Panc1 (cell line): ENCODE data around the gene SPZ1. TPM values are rescaled to one million over a fixed set of nuclear protein-coding genes. Genes with fewer than 3 reads are reported as not detected.

Experiments used
- ATAC-seq: fragments of 200-7000 bp; cut with Tn5 transposase; 2 replicates; pipeline ENCODE4 v1.9.1; 2020; ENCODE audit warnings: mild to moderate bottlenecking, moderate library complexity
- BruUV-seq: library from RNA; stranded (reverse); fragments of 400-500 nt; replicated peaks from 2 replicates; lab custom pipeline; 2021; lab: Mats Ljungman, UMichigan
- CTCF ChIA-PET: fragments of 300-600 bp; sonication (Branson Sonifier 250); formaldehyde crosslinking; loops from one replicate; lab custom pipeline; 2022; ENCODE audit warnings: antibody characterized with exemption; lab: Charles Lee
- POLR2A ChIA-PET: fragments of 300-600 bp; sonication (Branson Sonifier 250); formaldehyde crosslinking; loops from one replicate; lab custom pipeline; 2022; ENCODE audit warnings: antibody characterized with exemption; lab: Charles Lee
- DNase-seq: peaks from one replicate; pipeline ENCODE4 v3.0.0-alpha.2; 2010; ENCODE audit warnings: low read depth, low spot score
- H3K27ac ChIP-seq: 2 replicates; pipeline ENCODE4 v1.5.1; 2011; ENCODE audit warnings: mild to moderate bottlenecking, low read length, inconsistent platforms
- H3K27me3 ChIP-seq: fragments of 200-500 bp; sonication (Bioruptor generic); 2 replicates; pipeline ENCODE4 v1.6.0; 2014; ENCODE audit warnings: low read length, inconsistent platforms; ENCODE audit not compliant: control insufficient read depth, insufficient read depth
- H3K36me3 ChIP-seq: fragments of 200-500 bp; sonication (Bioruptor generic); 2 replicates; pipeline ENCODE4 v1.5.1; 2014; ENCODE audit warnings: inconsistent platforms, mild to moderate bottlenecking, low read length, moderate library complexity; ENCODE audit not compliant: control insufficient read depth, insufficient read depth
- H3K4me1 ChIP-seq: 2 replicates; pipeline ENCODE4 v1.5.1; 2011; ENCODE audit warnings: inconsistent platforms, mild to moderate bottlenecking, low read length, moderate library complexity; ENCODE audit not compliant: control insufficient read depth, insufficient read depth
- H3K4me3 ChIP-seq, 2 experiments: 2 replicates each; pipeline ENCODE4 v1.5.1; 2011 to 2012; ENCODE audit warnings: low read depth in 2 of 2, low read length in 2 of 2, mild to moderate bottlenecking in 2 of 2, inconsistent platforms in 1 of 2, moderate library complexity in 1 of 2
- H3K9me3 ChIP-seq: fragments of 200-500 bp; sonication (Bioruptor generic); 2 replicates; pipeline ENCODE4 v1.5.1; 2014; ENCODE audit warnings: low read depth, mild to moderate bottlenecking, inconsistent platforms, low read length, moderate library complexity; ENCODE audit not compliant: control insufficient read depth, insufficient read depth
- POLR2AphosphoS5 ChIP-seq: IDR thresholded peaks from 2 replicates; pipeline ENCODE4 v1.6.1; 2012; ENCODE audit warnings: mild to moderate bottlenecking, low read depth, low read length, moderate library complexity
- SIN3A ChIP-seq: IDR thresholded peaks from 2 replicates; pipeline ENCODE4 v1.6.1; 2012; ENCODE audit warnings: low read depth, mild to moderate bottlenecking, low read length, moderate library complexity, borderline replicate concordance; ENCODE audit not compliant: insufficient read depth
- TCF7L2 ChIP-seq: IDR thresholded peaks from 2 replicates; pipeline ENCODE4 v1.6.1; 2011; ENCODE audit warnings: mild to moderate bottlenecking, low read depth, low read length, inconsistent platforms
- in situ Hi-C: cut with HindIII; loops from 2 replicates; pipeline ENCODE4 v1.10.0; 2016; ENCODE audit warnings: low sequenced_read_pairs, low pct_unique_long_range_greater_than_20kb
- intact Hi-C: fragments of 100-400 bp; cut with micrococcal nuclease; formaldehyde crosslinking; loops from one replicate; pipeline ENCODE4 v1.10.0; 2022; ENCODE audit not compliant: unreplicated experiment
- total RNA-seq: library from RNA; stranded (reverse); gene quantifications from one replicate; pipeline ENCODE4 v1.2.1, GENCODE V29; 2021; ENCODE audit not compliant: unreplicated experiment
- TF ChIP-seq, protein P1 (sequence below), 2 experiments: IDR thresholded peaks; 2 replicates each; pipeline ENCODE4 v1.6.1; 2011 to 2012; ENCODE audit warnings: low read depth in 2 of 2, control low read depth in 1 of 2, low read length in 1 of 2, mild to moderate bottlenecking in 1 of 2, moderate library complexity in 1 of 2; ENCODE audit not compliant: insufficient read depth in 1 of 2
- TF ChIP-seq, protein P2 (sequence below): fragments of 450-650 bp; IDR thresholded peaks from 2 replicates; pipeline ENCODE4 v1.5.1; 2017; ENCODE audit warnings: mild to moderate bottlenecking

SPZ1 gene
- total RNA-seq, 1 experiment from 2014 or later, result not detected

DNA sequence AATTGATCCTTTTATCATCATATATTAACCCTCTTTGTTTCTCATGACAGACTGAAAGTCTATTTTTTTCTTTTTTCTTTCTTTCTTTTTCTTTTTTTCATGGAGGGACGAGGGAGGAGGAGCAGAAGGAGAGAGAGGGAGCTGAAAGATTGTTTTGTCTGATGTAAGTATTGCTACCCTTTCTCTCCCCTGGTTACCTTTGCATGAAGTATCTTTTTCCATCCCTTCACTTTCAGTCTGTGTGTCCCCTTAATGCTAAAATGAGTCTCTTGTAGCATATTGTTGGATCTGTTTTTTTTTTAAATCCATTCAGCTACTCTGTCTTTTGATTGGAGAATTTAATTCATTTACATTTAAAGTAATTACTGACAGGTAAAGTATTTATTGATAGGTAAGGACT lies 36.4 kb upstream of the SPZ1 start:
- BruUV-seq, result no TSS peak
- CTCF ChIA-PET, result no interaction called here
- TF ChIP-seq SIN3A (no peak), TCF7L2 (no peak), POLR2AphosphoS5 (no peak)
- TF ChIP-seq, protein P1, sequence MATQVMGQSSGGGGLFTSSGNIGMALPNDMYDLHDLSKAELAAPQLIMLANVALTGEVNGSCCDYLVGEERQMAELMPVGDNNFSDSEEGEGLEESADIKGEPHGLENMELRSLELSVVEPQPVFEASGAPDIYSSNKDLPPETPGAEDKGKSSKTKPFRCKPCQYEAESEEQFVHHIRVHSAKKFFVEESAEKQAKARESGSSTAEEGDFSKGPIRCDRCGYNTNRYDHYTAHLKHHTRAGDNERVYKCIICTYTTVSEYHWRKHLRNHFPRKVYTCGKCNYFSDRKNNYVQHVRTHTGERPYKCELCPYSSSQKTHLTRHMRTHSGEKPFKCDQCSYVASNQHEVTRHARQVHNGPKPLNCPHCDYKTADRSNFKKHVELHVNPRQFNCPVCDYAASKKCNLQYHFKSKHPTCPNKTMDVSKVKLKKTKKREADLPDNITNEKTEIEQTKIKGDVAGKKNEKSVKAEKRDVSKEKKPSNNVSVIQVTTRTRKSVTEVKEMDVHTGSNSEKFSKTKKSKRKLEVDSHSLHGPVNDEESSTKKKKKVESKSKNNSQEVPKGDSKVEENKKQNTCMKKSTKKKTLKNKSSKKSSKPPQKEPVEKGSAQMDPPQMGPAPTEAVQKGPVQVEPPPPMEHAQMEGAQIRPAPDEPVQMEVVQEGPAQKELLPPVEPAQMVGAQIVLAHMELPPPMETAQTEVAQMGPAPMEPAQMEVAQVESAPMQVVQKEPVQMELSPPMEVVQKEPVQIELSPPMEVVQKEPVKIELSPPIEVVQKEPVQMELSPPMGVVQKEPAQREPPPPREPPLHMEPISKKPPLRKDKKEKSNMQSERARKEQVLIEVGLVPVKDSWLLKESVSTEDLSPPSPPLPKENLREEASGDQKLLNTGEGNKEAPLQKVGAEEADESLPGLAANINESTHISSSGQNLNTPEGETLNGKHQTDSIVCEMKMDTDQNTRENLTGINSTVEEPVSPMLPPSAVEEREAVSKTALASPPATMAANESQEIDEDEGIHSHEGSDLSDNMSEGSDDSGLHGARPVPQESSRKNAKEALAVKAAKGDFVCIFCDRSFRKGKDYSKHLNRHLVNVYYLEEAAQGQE (IDR thresholded peaks at IDR 0.05; ENCODE audit: insufficient read depth in 1 of 2, low read depth in 2 of 2, low read length in 1 of 2), result no peak
- TF ChIP-seq, protein P2, sequence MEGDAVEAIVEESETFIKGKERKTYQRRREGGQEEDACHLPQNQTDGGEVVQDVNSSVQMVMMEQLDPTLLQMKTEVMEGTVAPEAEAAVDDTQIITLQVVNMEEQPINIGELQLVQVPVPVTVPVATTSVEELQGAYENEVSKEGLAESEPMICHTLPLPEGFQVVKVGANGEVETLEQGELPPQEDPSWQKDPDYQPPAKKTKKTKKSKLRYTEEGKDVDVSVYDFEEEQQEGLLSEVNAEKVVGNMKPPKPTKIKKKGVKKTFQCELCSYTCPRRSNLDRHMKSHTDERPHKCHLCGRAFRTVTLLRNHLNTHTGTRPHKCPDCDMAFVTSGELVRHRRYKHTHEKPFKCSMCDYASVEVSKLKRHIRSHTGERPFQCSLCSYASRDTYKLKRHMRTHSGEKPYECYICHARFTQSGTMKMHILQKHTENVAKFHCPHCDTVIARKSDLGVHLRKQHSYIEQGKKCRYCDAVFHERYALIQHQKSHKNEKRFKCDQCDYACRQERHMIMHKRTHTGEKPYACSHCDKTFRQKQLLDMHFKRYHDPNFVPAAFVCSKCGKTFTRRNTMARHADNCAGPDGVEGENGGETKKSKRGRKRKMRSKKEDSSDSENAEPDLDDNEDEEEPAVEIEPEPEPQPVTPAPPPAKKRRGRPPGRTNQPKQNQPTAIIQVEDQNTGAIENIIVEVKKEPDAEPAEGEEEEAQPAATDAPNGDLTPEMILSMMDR, result no peak
- no peak for ATAC-seq
- no peak for DNase-seq
- Histone ChIP-seq H3K27ac (no peak overlapping the region), H3K27me3 (no peaks in the 10 kb centered on the region), H3K9me3 (no peaks in the 10 kb centered on the region), H3K36me3 (no peaks in the 10 kb centered on the region), H3K4me1 (no peaks in the 10 kb centered on the region), H3K4me3 (no peak overlapping the region)
- POLR2A ChIA-PET, result no interaction called here
- intact Hi-C loops (no loop called here), in situ Hi-C loops (no loop called here)

DNA sequence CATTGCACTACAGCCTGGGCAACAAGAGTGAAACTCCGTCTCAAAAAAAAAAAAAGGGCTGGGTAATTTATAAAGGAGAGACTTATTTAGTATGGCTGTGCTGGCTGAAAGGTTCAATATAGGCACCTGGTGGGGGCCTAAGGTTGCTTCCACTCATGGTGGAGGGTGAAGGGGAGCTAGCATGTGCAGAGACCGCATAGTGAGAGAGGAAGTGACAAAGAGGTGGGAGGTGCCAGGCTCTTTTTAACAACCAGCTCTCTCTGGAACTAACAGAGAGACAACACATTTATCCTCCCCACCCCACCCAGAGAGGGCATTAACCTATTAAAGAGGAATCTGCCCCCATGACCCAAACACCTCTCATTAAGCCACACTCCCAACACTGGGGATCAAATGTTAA lies 35.1 kb upstream of the SPZ1 start:
- intact Hi-C loops (no loop called here), in situ Hi-C loops (no loop called here)
- ChIA-PET CTCF (interaction anchor here (1.2 kb wide), 1 partner anchor 10 kb away, joined by 3 read pairs; no protein-coding TSS in a partner anchor), POLR2A (interaction anchor here (0.7 kb wide), 1 partner anchor 46 kb away, joined by 3 read pairs; no protein-coding TSS in a partner anchor)
- Histone ChIP-seq H3K4me3 (no peak overlapping the region), H3K27me3 (no peaks in the 10 kb centered on the region), H3K36me3 (no peaks in the 10 kb centered on the region), H3K27ac (no peak overlapping the region), H3K4me1 (no peaks in the 10 kb centered on the region), H3K9me3 (no peaks in the 10 kb centered on the region)
- DNase-seq, result no peak
- TF ChIP-seq, protein P1 (IDR thresholded peaks at IDR 0.05; ENCODE audit: insufficient read depth in 1 of 2, low read depth in 2 of 2, low read length in 1 of 2), result no peak
- TF ChIP-seq POLR2AphosphoS5 (no peak), TCF7L2 (no peak)
- TF ChIP-seq, protein P2, result no peak
- no TSS peak for BruUV-seq
- ATAC-seq, result no peak
